HepG2 (cell line): ENCODE data around the gene FGF19. TPM values are rescaled to one million over a fixed set of nuclear protein-coding genes. Genes with fewer than 3 reads are reported as not detected.
A peak's percentile ranks its signal among the peaks of the same experiment; 100 is the strongest.

Experiments used
- CENPX ChIP-seq: sonication (generic); formaldehyde crosslinking; IDR thresholded peaks from 2 replicates; pipeline ENCODE4 v1.9.0; 2021; ENCODE audit warnings: mild to moderate bottlenecking, missing genetic modification reagents, moderate library complexity
- CHCHD3 ChIP-seq: sonication (generic); formaldehyde crosslinking; IDR thresholded peaks from 2 replicates; pipeline ENCODE4 v1.8.0; 2022; ENCODE audit warnings: mild to moderate bottlenecking, missing genetic modification reagents, moderate library complexity
- ETS1 ChIP-seq: sonication (generic); formaldehyde crosslinking; IDR thresholded peaks from 2 replicates; pipeline ENCODE4 v1.4.0; 2020; ENCODE audit warnings: missing genetic modification reagents
- FOXP4 ChIP-seq: sonication (generic); formaldehyde crosslinking; IDR thresholded peaks from 2 replicates; pipeline ENCODE4 v1.4.0; 2020; ENCODE audit warnings: missing genetic modification reagents
- MAFF ChIP-seq: IDR thresholded peaks from 2 replicates; pipeline ENCODE4 v1.6.1; 2011; ENCODE audit warnings: low read depth, low read length, improper control_type of control experiment
- MAX ChIP-seq: IDR thresholded peaks from 2 replicates; pipeline ENCODE4 v1.6.1; 2012; ENCODE audit warnings: inconsistent platforms
- MEIS1 ChIP-seq: sonication (generic); formaldehyde crosslinking; IDR thresholded peaks from 2 replicates; pipeline ENCODE4 v1.9.0; 2021; ENCODE audit warnings: mild to moderate bottlenecking, missing genetic modification reagents, moderate library complexity, borderline replicate concordance
- PCBP1 ChIP-seq: fragments of 200-400 bp; formaldehyde crosslinking; IDR thresholded peaks from 2 replicates; pipeline ENCODE4 v1.6.1; 2017; ENCODE audit warnings: mild to moderate bottlenecking, low read depth, low read length, borderline replicate concordance
- POGZ ChIP-seq: sonication (generic); formaldehyde crosslinking; IDR thresholded peaks from 2 replicates; pipeline ENCODE4 v1.4.0; 2020; ENCODE audit warnings: mild to moderate bottlenecking, missing genetic modification reagents
- PTBP1 ChIP-seq: fragments of 200-400 bp; formaldehyde crosslinking; IDR thresholded peaks from 2 replicates; pipeline ENCODE4 v1.6.1; 2018; ENCODE audit warnings: low read length, low read depth; ENCODE audit not compliant: poor library complexity, severe bottlenecking
- RFX5 ChIP-seq: IDR thresholded peaks from 2 replicates; pipeline ENCODE4 v1.6.1; 2011; ENCODE audit warnings: low read depth, low read length, improper control_type of control experiment
- RORA ChIP-seq: sonication (generic); formaldehyde crosslinking; IDR thresholded peaks from 2 replicates; pipeline ENCODE4 v1.5.0; 2020; ENCODE audit warnings: mild to moderate bottlenecking, missing genetic modification reagents, moderate library complexity
- SALL2 ChIP-seq: sonication (generic); formaldehyde crosslinking; IDR thresholded peaks from 2 replicates; pipeline ENCODE4 v1.8.1; 2023; ENCODE audit warnings: mild to moderate bottlenecking, missing genetic modification reagents, inconsistent platforms
- SKIL ChIP-seq: sonication (generic); formaldehyde crosslinking; IDR thresholded peaks from 2 replicates; pipeline ENCODE4 v1.8.0; 2022; ENCODE audit warnings: missing genetic modification reagents, mild to moderate bottlenecking, moderate library complexity, borderline replicate concordance
- SMAD9 ChIP-seq: sonication (generic); formaldehyde crosslinking; IDR thresholded peaks from 2 replicates; pipeline ENCODE4 v1.5.1; 2020; ENCODE audit warnings: mild to moderate bottlenecking, missing genetic modification reagents
- TP53 ChIP-seq: sonication (generic); formaldehyde crosslinking; conservative IDR thresholded peaks from 2 replicates; pipeline ENCODE4 v1.4.0; 2020; ENCODE audit warnings: missing genetic modification reagents
- ZBTB42 ChIP-seq: sonication (generic); formaldehyde crosslinking; IDR thresholded peaks from 2 replicates; pipeline ENCODE4 v1.5.0; 2020; ENCODE audit warnings: mild to moderate bottlenecking, missing genetic modification reagents
- ZNF121 ChIP-seq: sonication (generic); formaldehyde crosslinking; IDR thresholded peaks from 2 replicates; pipeline ENCODE4 v1.5.0; 2020; ENCODE audit warnings: mild to moderate bottlenecking, missing genetic modification reagents
- ZNF275 ChIP-seq: sonication (generic); formaldehyde crosslinking; IDR thresholded peaks from 2 replicates; pipeline ENCODE4 v1.8.0; 2022; ENCODE audit warnings: missing genetic modification reagents, mild to moderate bottlenecking, inconsistent platforms, borderline replicate concordance
- ZNF333 ChIP-seq: sonication (generic); formaldehyde crosslinking; IDR thresholded peaks from 2 replicates; pipeline ENCODE4 v1.4.0; 2020; ENCODE audit warnings: mild to moderate bottlenecking, missing genetic modification reagents, borderline replicate concordance
- polyA plus RNA-seq, 8 experiments: library from polyadenylated mRNA; depleted of rRNA in 3 of 8; stranded (reverse) in 7 of 8; unstranded in 1 of 8; fragments of >200 nt; fragmentation: Illumina TruSeq in 4 of 8; extraction: Trizol in 4 of 8; gene quantifications; 2 replicates each; pipeline versions ENCODE4 v1.2.1 to v1.2.3, GENCODE V29; 2011 to 2016; ENCODE audit warnings: low read depth in 4 of 8, missing spikeins in 1 of 8, mixed read lengths in 1 of 8; ENCODE audit not compliant: insufficient read depth in 1 of 8
- total RNA-seq, 5 experiments: library from RNA; depleted of rRNA; stranded (reverse); fragments of >200 nt; fragmentation: Illumina TruSeq; extraction: Trizol; gene quantifications; 2 replicates each; pipeline ENCODE4 v1.2.3, GENCODE V29; 2016; ENCODE audit warnings: low read depth in 1 of 5

Gene FGF19
- total and polyA plus RNA-seq, 2 of the 13 experiments (the other 11 are each of a cell fraction or from before 2014, with no cell fraction given): 0.07 TPM; not detected in 1

GRCh38 chr11:69657911-69658625 lies 45.8 kb downstream of the FGF19 start (continued):
- TF ChIP-seq ETS1 (no peak), ZNF275 (CRISPR knock-in tag) (0 out of 2 replicates have a peak, but pooled peaks have one; percentile 17), CENPX (no peak), ZNF333 (CRISPR knock-in tag) (no peak), SKIL (CRISPR knock-in tag) (peak; percentile 91), TP53 (CRISPR knock-in tag) (peak; percentile 75; the same call in 1 of the 2 replicates), POGZ (CRISPR knock-in tag) (peak; percentile 48), RFX5 (0 out of 2 replicates have a peak, but pooled peaks have one; percentile 14), PTBP1 (no peak), RORA (no peak), SALL2 (peak; percentile 70; the same call in 1 of the 2 replicates), ZNF121 (CRISPR knock-in tag) (peak; percentile 94), FOXP4 (CRISPR knock-in tag) (peak; percentile 88), MEIS1 (CRISPR knock-in tag) (peak; percentile 88), MAX (peak; percentile 90), PCBP1 (0 out of 2 replicates have a peak, but pooled peaks have one; percentile 24), CHCHD3 (CRISPR knock-in tag) (no peak; the same call in 1 of the 2 replicates), ZBTB42 (CRISPR knock-in tag) (0 out of 2 replicates have a peak, but pooled peaks have one; percentile 62), SMAD9 (CRISPR knock-in tag) (no peak), MAFF (no peak)
